Aorta (tissue), 5 donors: ENCODE results near the gene IL1RAP. TPM values are rescaled to one million over a fixed set of nuclear protein-coding genes. Genes with fewer than 3 reads are reported as not detected.
A peak's percentile ranks its signal among the peaks of the same experiment; 100 is the strongest.

Experiments
- ATAC-seq: fragments of 200-7000 bp; cut with Tn5 transposase; one replicate; pipeline ENCODE4 v1.9.1; 2022; ENCODE audit warnings: moderate library complexity; ENCODE audit not compliant: low FRiP score
- DNase-seq, 2 donors: peaks; one replicate each; pipeline ENCODE4 v3.0.0-alpha.2; 2020
- H3K27ac ChIP-seq, 2 donors: one replicate each; pipeline ENCODE4 v1.5.1; 2013; ENCODE audit warnings: low read length in 2 of 2, mild to moderate bottlenecking in 2 of 2, moderate library complexity in 2 of 2, control low read depth in 1 of 2, inconsistent platforms in 1 of 2, low read depth in 1 of 2
- H3K27me3 ChIP-seq, 2 donors: one replicate each; pipeline ENCODE4 v1.6.1; 2013; ENCODE audit warnings: control low read depth in 1 of 2, low read length in 1 of 2, mild to moderate bottlenecking in 1 of 2, moderate library complexity in 1 of 2; ENCODE audit not compliant: insufficient read depth in 2 of 2, control insufficient read depth in 1 of 2
- H3K36me3 ChIP-seq, 2 donors: one replicate each; pipeline ENCODE4 v1.6.1; 2013; ENCODE audit warnings: control low read depth in 1 of 2, low read length in 1 of 2, mild to moderate bottlenecking in 1 of 2; ENCODE audit not compliant: insufficient read depth in 2 of 2, control insufficient read depth in 1 of 2
- H3K4me1 ChIP-seq, 2 donors: one replicate each; pipeline ENCODE4 v1.6.1; 2013; ENCODE audit warnings: low read length in 2 of 2, control low read depth in 1 of 2, mild to moderate bottlenecking in 1 of 2, moderate library complexity in 1 of 2; ENCODE audit not compliant: insufficient read depth in 2 of 2, control insufficient read depth in 1 of 2
- H3K4me3 ChIP-seq, 2 donors: one replicate each; pipeline ENCODE4 v1.5.1; 2013; ENCODE audit warnings: low read length in 2 of 2, control low read depth in 1 of 2, mild to moderate bottlenecking in 1 of 2
- H3K9me3 ChIP-seq: one replicate; pipeline ENCODE4 v1.6.1; 2013; ENCODE audit warnings: mild to moderate bottlenecking, low read length; ENCODE audit not compliant: control insufficient read depth
- WGBS, 2 donors: extraction: QIAGEN DNeasy Blood & Tissue Kit; methylation state at CpG; one replicate each; pipeline ENCODE4 v1.1.7; 2013; 5-methylcytosine and 5-hydroxymethylcytosine counted together
- intact Hi-C, 2 donors: fragments of 100-400 bp; cut with DNase I; formaldehyde crosslinking; loops; one replicate each; pipeline versions ENCODE4 v1.14.2 to v1.15.0; 2022
- polyA plus RNA-seq, 2 donors: library from polyadenylated mRNA; stranded (reverse); fragments of 200-250 nt; gene quantifications; one replicate each; pipeline ENCODE4 v1.2.3, GENCODE V29; 2013
- total RNA-seq, 2 donors: library from RNA; stranded (reverse); fragmentation: NEBNext Ultra II Directional; extraction: Animal tissue kit (Norgen Biotek cat#: 25700); gene quantifications; one replicate each; pipeline ENCODE4 v1.2.1, GENCODE V29; 2021
- donor health status: healthy with polysubstance abuse.
- donor health status: Bipolar disorder and iron deficiency.
- donor health status: DM: no; HTN: no; CAD: no.
- donor health status: DM: no; HTN: no; CAD: no.
- donor health status: DM: yes; HTN: yes; CAD: no.

The IL1RAP gene
- total and polyA plus RNA-seq, 4 donors: 2.5 to 19.1 (median 10.0) TPM

- 91 to 93% methylated on average over 7 of the region's 7 CpGs for WGBS, 2 donors
- ATAC-seq: no peak
- Histone ChIP-seq H3K27ac (no peak overlapping the region), H3K4me1 (peaks cover 0 to 2% of the 10 kb centered on the region in 2 donors), H3K9me3 (no peaks in the 10 kb centered on the region), H3K27me3 (no peaks in the 10 kb centered on the region), H3K4me3 (no peak overlapping the region), H3K36me3 (no peaks in the 10 kb centered on the region)
- DNase-seq: no peak
- intact Hi-C loops: loop anchor here in 1 of 2 donors (2.0 kb wide), 1 partner anchor 16 kb away; no protein-coding TSS in a partner anchor
Observed at GRCh38 chr3:190532731-190533203, 18.9 kb downstream of the IL1RAP start.

GRCh38 chr3:190533511-190534281, 19.8 kb downstream of the IL1RAP start:
- Histone ChIP-seq H3K36me3 (no peaks in the 10 kb centered on the region), H3K27ac (no peak overlapping the region), H3K4me3 (peak overlapping the region in 1 of 2 donors; percentile 16), H3K4me1 (peaks cover 0 to 2% of the 10 kb centered on the region in 2 donors), H3K9me3 (no peaks in the 10 kb centered on the region), H3K27me3 (peaks cover 0 to 3% of the 10 kb centered on the region in 2 donors)
- intact Hi-C loops: loop anchor here in 1 of 2 donors (1.0 to 2.0 kb wide), 2 partner anchors 17 to 33 kb away; no protein-coding TSS in a partner anchor
- DNase-seq (peak; percentile 88 to 90), ATAC-seq (peak; percentile 80)
- 13 to 17% methylated on average over 13 of the region's 13 CpGs for WGBS, 2 donors

GRCh38 chr3:190534386-190534785, 20.5 kb downstream of the IL1RAP start:
- Histone ChIP-seq H3K27me3 (peaks cover 0 to 3% of the 10 kb centered on the region in 2 donors), H3K4me3 (no peak overlapping the region), H3K36me3 (no peaks in the 10 kb centered on the region), H3K4me1 (peaks cover 0 to 2% of the 10 kb centered on the region in 2 donors), H3K27ac (no peak overlapping the region), H3K9me3 (no peaks in the 10 kb centered on the region)
- ATAC-seq: no peak
- DNase-seq: no peak
- intact Hi-C loops: loop anchor here in 1 of 2 donors (1.0 kb wide), 1 partner anchor 32 kb away; no protein-coding TSS in a partner anchor
- 55 to 57% methylated on average over 4 of the region's 4 CpGs for WGBS, 2 donors

DNA sequence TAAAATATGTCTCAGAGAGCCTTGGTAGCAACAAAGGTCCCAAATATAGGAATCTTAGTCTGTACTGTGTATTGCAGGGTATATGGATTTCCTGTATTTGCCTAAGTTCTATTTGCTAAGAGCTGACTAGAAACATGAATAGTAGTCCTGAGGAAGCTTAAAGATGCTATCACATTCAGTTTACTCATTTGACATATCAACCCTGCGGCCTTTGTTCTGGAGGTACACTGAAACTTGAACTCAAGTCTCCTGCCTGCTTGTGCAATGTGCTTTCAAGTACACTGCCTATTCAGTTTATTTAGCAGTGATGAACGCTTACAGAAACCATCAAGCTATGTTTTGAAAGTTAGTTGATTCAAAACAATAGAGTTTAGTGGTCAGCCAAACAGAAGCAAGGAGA, 21.1 kb downstream of the IL1RAP start:
- DNase-seq (no peak), ATAC-seq (no peak)
- H3K36me3 ChIP-seq: no peaks in the 10 kb centered on the region
- intact Hi-C loops: loop anchor here in 1 of 2 donors (1.0 kb wide), 1 partner anchor 31 kb away; no protein-coding TSS in a partner anchor
- WGBS, 2 donors: 94 to 96% methylated on average over 2 of the region's 2 CpGs
- no peak overlapping the region for H3K4me3 ChIP-seq
- H3K9me3 ChIP-seq: no peaks in the 10 kb centered on the region
- peaks cover 0 to 2% of the 10 kb centered on the region in 2 donors for H3K4me1 ChIP-seq
- H3K27me3 ChIP-seq: peaks cover 0 to 3% of the 10 kb centered on the region in 2 donors
- no peak overlapping the region for H3K27ac ChIP-seq

GRCh38 chr3:190537146-190537545, 23.3 kb downstream of the IL1RAP start:
- intact Hi-C loops: no loop called here

DNA sequence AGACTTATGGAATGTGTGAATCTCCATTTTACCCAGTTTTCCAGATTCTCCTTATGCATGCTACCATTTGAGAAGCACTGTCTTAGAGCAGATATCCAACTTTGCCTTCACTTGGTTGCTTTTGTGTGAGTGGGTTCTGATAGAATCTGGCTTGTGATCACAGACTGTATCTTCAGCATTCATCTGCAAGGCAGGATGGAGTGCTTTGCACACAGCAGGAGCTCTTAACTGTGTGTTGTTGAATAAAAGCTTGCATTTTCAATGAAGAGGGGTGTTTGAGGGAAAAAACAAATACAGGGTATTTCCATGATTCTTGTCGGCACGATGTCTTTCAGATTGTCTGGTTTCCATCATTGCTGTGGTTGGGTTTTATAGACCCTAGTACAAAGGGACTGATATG, 24.4 kb downstream of the IL1RAP start:
- H3K4me1 ChIP-seq: peaks cover 0 to 2% of the 10 kb centered on the region in 2 donors
- no peak overlapping the region for H3K27ac ChIP-seq
- peaks cover 0 to 3% of the 10 kb centered on the region in 2 donors for H3K27me3 ChIP-seq
- intact Hi-C loops: no loop called here
- DNase-seq (no peak), ATAC-seq (no peak)
- H3K36me3 ChIP-seq: no peaks in the 10 kb centered on the region
- H3K4me3 ChIP-seq: no peak overlapping the region
- 93 to 95% methylated on average over 2 of the region's 2 CpGs for WGBS, 2 donors
- no peaks in the 10 kb centered on the region for H3K9me3 ChIP-seq

More at GRCh38 chr3:190537146-190537545, 23.3 kb downstream of the IL1RAP start:
- no peak for DNase-seq
- ATAC-seq: no peak
- H3K4me1 ChIP-seq: peaks cover 0 to 2% of the 10 kb centered on the region in 2 donors
- no peaks in the 10 kb centered on the region for H3K9me3 ChIP-seq
- no peak overlapping the region for H3K4me3 ChIP-seq
- no peaks in the 10 kb centered on the region for H3K36me3 ChIP-seq
- WGBS, 2 donors: 84 to 90% methylated on average over 3 of the region's 3 CpGs
- H3K27me3 ChIP-seq: peaks cover 0 to 3% of the 10 kb centered on the region in 2 donors
- H3K27ac ChIP-seq: no peak overlapping the region

GRCh38 chr3:190539526-190539925, 25.6 kb downstream of the IL1RAP start:
- no peak for DNase-seq
- 95 to 96% methylated on average over 3 of the region's 3 CpGs for WGBS, 2 donors
- intact Hi-C loops: no loop called here

GRCh38 chr3:190541008-190541407, 27.1 kb downstream of the IL1RAP start:
- Histone ChIP-seq H3K36me3 (no peaks in the 10 kb centered on the region), H3K4me3 (no peak overlapping the region), H3K27ac (no peak overlapping the region), H3K27me3 (peaks cover 0 to 3% of the 10 kb centered on the region in 2 donors), H3K4me1 (no peaks in the 10 kb centered on the region), H3K9me3 (no peaks in the 10 kb centered on the region)
- no peak for ATAC-seq
- DNase-seq: no peak
- intact Hi-C loops: no loop called here

More at GRCh38 chr3:190539526-190539925, 25.6 kb downstream of the IL1RAP start:
- no peak overlapping the region for H3K27ac ChIP-seq
- peaks cover 0 to 3% of the 10 kb centered on the region in 2 donors for H3K27me3 ChIP-seq
- no peaks in the 10 kb centered on the region for H3K36me3 ChIP-seq
- no peak overlapping the region for H3K4me3 ChIP-seq
- no peaks in the 10 kb centered on the region for H3K4me1 ChIP-seq
- no peaks in the 10 kb centered on the region for H3K9me3 ChIP-seq
- ATAC-seq: no peak
